GM19239 (cell line): ENCODE measurements around the gene MICB.
A peak's percentile ranks its signal among the peaks of the same experiment; 100 is the strongest.
"Not testable (repeated sequence)": the region's sequence is repeated elsewhere in the genome, so short reads cannot be mapped to it uniquely, and the experiment has no call there.

Experiments used
- DNase-seq: peaks from one replicate; pipeline ENCODE4 v3.0.0; 2011; ENCODE audit warnings: low spot score; ENCODE audit not compliant: insufficient read length
- FAIRE-seq: peaks from 2 replicates; lab custom pipeline; 2011; peaks lifted over from hg19 to GRCh38; lab: Jason Lieb, UNC

The MICB gene

DNA sequence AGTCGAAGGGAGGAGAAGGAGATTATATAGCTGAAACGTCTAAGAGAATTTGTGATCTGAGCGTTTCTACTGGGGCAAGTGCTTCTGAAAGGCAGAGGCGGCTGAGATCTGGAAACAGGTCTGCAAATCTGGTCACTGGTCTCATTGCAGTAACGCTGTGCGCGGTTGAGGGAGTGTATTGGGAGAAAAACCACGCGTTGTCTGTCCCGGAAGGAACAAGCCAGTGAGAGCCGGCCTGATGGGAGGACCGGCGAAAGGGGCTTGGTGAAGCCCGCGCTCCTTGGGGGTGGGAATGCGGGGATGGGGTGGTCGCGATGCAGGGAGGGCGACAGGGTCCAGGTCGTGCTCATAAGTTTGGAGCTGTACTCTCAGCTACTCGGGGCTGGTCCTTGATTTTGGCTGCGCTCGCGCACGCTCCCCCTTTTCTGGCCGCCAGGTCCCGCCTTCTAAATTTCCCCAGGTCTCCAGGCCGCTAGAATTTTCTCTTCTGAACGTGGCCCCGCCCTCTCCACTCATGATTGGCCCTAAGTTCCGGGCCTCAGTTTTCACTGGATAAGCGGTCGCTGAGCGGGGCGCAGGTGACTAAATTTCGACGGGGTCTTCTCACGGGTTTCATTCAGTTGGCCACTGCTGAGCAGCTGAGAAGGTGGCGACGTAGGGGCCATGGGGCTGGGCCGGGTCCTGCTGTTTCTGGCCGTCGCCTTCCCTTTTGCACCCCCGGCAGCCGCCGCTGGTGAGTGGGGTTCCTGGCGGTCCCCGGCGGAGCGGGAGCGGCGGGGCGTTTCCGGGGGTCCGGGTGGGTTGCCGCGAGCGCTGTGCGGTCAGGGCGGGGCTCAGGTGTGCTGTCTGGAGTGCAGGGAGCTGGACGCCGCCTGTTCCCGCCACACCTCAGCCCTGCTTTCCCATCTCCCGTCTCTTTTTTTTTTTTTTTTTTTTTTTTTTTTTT lies at the start of gene MICB:
MICB (plus strand) TSS at position 615 of the 946 bp plus-strand sequence; CDS start at position 664, 49 bp downstream.
- DNase-seq (peak; percentile 66), FAIRE-seq (peak; percentile 83)

DNA sequence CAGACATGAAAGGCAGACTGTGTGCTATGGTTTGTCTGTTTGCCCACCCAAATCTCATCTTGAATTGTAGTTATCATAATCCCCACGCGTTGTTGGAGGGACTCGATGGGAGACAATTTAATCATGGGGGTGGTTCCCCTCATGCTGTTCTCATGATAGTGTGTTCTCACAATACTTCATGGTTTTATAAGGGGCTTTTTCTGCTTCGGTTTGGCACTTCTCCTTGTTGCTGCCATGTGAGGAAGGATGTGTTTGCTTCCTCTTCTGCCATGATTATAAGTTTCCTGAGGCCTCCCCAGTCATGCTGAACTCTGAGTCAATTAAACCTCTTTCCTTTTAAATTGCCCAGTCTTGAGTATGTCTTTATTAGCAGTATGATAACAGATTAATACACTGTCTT lies 47.2 kb upstream of the MICB start:
- FAIRE-seq: peak; percentile 23

DNA sequence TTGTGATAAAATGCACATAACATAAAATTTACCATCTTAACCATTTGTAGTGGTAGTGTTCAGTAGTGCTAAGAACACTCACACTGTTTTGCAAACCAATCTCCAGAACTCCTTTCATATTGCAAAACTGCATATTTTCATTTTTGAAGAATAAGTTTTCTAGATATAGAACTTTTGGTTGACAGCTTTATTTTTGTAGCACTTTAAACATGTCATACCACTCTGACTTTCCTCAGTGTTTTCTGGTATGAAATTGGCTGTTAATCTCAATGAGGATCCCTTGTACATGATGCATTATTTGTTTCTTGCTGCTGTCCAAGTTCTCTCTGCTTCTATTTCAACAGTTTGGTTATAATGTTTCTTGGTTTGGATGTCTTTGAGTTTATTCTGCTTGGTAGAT lies 45.1 kb upstream of the MICB start:
- DNase-seq (no peak), FAIRE-seq (no peak)

More for the DNA sequence above, 47.2 kb upstream of the MICB start:
- DNase-seq: no peak

DNA sequence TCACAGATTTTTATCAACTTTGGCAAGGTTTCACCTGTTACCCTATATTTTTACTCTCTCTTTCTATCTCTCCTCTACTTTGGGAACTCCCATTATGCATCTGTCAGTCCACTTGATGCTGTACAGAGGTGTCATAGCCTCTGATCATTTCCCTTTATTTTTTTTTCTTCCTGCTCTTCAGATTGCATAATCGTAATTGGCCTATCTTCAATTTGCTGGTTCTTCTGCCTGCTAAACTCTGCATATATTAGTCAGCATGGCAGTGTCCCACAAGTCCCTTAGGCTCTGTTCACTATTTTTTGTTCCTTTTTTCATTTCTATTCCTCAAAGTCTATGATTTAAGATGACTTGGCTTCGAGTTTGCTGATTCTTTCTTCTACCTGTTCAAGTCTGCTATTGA lies 44.7 kb upstream of the MICB start:
- FAIRE-seq (no peak), DNase-seq (no peak)

DNA sequence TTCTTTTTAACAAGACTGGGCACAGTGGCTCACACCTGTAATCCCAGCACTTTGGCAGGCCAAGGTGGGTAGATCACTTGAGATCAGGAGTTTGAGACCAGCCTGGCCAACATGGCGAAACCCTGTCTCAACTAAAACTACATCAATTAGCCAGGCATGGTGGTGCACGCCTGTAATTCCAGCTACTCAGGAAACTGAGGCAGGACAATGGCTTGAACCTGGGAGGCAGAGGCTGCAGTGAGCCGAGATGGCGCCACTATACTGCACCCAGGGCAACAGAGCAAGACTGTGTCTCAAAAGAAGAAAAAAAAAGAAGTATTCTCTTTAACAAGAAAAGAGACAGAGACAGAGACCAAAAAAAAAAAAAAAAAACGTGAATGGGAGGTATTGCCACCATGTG lies 38.1 kb upstream of the MICB start:
- not testable (repeated sequence) for FAIRE-seq

DNA sequence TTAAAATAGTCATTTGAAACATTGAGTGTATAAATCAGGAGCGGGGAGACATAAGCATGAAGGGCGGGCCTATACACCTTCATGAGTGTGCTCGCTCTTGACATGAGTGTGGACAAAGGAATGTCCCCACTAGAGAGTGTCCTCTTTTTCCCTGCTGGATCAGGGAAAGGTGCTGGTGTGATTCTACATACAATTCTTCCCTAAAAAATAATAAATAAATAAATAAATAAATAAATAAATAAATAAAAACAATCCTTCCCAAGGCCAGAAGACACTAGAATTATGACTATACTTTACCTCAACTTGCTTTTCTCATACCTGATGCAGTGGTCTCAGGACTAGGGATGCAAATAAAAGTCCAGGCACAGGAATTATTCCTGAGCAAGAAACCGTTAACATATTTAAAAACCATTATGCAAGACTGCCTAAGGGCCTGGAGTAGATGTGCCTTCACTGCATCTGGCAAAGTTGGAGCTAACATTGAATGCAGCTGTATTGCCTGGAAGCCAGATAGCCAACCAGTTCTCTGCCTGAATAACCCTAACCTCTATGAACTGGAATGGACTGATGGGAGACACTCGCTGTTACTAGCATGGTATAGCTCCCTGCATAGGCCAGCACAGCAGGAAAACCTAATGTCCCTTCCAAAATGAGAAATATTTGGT lies 37.5 kb upstream of the MICB start:
- DNase-seq (no peak), FAIRE-seq (no peak)

More for the DNA sequence above, 38.1 kb upstream of the MICB start:
- not testable (repeated sequence) for DNase-seq

DNA sequence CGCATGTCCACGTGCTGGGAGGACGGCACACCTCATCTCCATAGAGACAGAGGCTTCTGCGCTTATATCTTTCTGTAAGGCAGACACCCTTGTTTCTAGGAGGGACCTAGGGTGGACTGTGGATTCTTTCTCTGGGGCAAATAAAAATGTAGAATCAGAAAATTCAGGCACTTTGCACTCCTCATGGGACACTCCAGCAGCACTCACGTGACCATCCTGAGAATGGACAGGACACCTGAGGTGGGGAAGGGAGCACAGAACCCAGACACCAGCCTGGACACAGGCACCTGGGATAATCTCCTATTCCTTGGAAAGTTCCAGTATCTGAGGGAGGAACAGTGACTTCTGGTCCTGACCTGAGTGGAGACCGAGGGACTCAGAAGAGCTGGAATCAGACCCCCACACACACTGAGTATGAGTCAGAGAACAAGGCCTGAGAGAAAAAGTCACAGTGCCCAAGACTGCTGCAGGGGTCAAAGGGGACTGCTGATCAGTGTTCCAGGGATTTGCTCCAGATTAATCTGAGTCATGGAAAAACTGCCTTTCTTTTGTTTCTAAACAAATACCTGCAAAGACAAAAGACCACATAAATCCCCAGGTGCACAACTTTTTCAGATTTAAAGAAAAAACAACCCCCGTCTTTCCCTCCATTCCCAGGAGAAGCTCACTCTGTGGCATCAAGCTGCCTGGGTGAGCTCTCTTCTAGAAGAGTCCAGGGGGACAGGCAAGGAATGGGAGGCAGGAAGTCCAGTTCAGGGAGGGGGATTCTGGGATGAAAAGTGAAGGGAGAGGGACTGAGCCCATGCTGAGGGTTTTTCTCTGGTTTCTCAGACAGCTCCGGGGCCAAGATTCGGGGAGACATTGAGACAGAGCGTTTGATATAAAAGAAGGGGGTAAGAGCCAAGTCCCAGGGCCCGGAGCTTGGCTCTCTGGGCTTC lies 35.6 kb upstream of the MICB start:
- FAIRE-seq (no peak), DNase-seq (no peak)

DNA sequence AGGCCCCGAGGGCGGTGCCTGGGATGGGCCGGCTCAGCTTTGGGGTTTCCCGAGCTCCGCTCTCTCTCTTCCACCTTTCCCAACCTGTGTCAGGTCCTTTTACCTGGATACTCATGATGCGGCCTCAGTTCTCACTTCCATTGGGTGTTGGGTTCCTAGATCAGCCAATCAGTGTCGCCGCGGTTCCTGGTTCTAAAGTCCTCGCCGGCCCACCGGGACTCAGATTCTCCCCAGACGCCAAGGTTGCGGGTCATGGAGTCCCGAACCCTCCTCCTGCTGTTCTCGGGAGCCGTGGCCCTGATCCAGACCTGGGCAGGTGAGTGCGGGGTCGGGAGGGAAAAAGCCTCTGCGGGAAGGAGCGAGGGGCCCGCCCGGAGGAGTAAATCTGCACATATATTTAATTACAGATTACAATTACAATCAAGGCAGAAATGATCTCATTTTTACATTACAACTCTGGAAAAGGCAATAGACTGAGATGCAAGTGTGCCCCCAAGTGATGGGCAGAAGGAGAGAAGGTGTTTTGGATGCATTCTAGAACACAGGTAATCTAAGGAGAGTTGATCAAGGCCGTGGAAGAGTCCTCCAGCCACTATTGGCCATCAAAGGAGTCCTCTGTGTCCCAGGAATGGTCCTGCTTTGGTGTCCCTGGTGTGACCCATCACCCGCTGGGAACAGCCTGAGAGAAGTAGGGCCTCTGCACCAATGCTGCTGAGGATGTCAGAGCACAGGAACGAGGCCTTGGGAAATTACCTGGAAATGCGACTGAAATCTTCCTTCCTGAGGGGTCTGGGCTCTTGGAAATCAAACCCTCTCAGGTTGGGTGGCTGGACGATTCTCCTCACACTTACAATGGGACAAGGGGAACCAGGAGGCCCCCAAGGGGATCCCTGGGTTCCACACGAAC lies 34.7 kb upstream of the MICB start:
- peak; percentile 94 for FAIRE-seq
- DNase-seq: peak; percentile 82

DNA sequence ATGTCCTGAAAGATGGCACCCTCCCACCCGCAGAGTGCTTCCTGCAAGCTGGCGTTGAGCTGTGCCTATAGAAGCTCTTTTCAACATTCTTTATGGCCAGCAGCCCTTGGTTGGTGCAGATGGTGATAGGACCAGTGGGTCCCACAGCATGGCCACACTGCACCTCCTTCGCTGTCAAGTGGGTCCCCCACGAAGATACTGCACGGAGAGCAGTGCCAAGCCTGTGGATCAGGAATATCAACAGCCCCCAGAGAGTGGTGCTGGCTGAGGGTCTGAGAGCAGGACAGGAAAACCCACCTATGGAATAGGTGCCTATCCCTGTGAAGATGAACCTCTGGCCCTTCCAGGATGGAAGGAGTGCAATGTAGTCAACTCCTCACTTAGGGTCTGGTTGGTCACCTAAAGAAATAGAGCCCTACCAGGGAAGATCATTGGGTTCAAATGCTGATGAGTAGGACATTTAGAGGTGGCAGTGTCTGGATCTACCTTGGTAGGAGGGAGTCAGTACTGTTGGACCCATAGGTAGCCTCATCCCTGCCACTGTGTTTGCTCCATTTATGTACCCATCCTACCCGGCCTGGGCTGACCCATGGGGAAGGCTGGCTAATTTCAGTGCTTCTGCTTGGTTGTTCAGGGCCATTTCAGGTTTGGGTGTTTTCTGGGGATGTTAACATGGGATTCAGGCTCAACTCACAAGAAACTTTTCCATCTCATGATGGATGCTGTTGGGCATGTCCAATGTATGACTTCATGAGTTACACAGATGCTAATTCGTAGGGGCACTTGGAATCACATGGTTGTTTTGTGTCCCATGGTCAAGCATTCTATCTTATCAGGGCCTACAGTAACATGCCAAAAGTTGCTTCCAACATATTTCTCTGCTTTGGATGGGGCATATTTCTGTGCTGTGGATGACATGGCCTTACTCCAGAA lies 33.4 kb upstream of the MICB start:
- FAIRE-seq (no peak), DNase-seq (no peak)

DNA sequence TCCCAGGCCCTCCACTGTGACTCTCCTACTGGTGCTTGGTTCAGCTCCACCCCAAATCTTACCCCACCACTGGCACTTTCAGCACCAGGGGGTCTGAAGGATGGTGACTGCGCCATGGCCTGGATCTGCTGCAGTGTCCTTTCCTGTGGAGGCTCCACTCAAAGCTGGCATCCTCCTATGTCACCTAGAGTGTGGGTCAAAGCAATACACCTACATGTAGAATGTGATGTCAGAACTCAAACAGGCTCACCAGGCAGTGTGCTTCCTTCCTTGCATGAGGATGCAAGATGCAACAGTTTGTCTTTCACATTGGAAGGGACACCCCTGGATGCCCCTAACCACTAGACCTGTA lies 32.8 kb upstream of the MICB start:
- DNase-seq (no peak), FAIRE-seq (no peak)

DNA sequence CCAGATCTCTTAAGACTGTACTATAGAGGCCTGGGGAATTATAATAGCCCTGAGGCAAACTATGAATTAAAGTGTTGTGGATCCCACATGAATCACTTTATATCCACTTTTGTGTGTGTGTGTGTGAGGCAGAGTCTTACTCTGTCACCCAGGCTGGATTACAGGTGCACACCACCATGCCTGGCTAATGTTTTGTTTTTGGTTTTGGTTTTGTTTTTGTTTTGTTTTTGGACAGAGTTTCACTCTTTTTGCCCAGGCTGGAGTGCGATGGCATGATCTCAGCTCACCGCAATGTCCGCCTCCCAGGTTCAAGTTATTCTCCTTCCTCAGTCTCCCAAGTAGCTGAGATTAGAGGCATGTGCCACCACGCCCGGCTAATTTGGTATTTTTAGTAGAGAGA lies 32.2 kb upstream of the MICB start:
- FAIRE-seq (no peak), DNase-seq (no peak)

DNA sequence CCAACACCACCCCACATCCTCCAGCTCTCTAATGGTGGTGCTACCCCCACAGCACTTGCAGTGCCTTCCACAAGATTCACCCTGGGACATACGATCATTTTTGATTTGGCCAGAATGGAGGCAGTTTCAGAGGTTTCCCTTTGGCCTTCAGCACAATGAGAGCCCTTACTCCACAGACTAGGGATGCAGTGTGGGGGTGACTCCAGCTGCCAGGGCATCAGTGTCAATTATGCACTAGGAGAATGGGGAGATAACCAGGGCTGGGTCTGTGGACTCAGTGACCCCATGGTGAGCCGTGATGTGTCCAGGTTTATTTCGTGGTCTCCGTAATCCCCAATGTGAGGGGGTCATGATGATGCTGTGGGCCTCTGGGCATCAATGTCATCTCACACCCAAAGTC lies 31.5 kb upstream of the MICB start:
- no peak for DNase-seq
- FAIRE-seq: no peak

DNA sequence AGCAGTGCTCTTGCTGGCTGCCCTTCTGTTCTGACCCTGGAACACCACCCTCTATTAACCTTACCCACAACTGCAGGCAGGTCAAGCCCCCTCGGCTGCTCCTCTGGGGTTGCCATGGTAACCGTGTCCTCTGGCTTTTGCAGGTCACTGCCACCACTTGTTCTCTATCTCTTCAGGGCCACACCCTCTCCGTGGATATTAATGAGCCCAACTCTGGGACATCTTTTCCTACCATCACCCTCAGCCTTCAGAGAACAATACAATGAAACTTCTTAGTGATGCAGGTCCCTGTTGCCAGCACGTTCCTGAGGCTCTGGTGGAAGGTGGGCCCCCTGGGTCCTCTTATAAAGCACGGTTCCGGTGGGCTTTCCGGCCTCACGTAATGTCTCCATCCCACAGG lies 30.8 kb upstream of the MICB start:
- DNase-seq (no peak), FAIRE-seq (no peak)

DNA sequence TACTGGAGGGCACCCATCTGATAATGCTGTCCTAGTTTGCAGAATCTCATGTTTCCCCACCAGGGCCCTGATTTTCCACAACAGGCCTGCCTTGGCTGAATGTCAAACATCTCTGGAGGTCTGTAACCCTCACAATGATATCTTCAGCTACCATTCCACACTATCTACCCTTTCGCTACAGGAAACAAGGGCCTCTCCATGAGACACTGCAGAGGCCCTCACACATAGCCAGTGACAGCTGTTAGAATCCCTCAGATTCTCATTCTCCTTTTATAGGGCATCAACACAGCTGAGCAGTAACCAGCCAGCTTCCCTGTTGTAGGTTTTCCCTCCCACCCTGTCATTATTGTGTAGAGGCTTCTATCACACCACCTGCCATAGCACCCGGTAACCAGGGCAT lies 29.6 kb upstream of the MICB start:
- no peak for DNase-seq
- FAIRE-seq: no peak

DNA sequence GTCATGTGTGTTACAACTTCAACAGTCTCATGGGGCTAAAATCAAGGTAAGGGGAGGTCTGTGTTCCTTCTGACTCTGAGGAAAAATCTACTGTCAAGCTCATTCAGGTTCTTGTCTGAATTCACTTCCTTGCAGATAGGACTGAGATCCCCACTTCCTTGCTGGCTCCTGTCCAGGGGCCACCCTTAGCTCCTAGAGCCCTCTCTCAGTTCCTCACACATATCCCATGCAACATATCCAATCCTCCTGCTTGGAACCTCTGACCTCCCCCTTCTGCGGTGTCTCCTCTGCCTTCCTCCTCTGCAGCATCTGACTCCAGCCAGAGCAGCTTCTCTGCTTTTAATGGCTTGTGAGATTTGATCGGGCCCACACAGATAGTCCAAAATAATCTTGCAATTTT lies 27.1 kb upstream of the MICB start:
- DNase-seq (no peak), FAIRE-seq (no peak)

DNA sequence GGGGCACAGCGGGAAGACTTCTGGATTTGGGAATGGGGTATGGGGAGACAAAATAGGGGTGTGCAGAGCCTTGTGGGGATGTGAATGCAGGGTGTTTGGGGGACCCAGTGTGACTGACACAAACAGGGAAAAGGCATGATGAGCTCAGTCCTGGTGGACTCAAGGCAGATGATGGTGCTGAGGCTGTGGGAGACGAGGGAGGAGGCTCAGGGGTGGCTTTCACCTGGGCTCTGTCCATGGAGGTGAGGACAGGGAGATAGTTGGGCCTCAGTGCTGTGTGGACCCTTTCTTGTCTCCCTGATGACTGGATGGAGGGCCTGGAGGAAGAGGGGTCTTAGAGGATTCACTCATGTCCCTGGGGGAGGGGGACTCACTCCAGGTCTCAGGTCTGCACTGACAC lies 26.2 kb upstream of the MICB start:
- no peak for DNase-seq
- no peak for FAIRE-seq

DNA sequence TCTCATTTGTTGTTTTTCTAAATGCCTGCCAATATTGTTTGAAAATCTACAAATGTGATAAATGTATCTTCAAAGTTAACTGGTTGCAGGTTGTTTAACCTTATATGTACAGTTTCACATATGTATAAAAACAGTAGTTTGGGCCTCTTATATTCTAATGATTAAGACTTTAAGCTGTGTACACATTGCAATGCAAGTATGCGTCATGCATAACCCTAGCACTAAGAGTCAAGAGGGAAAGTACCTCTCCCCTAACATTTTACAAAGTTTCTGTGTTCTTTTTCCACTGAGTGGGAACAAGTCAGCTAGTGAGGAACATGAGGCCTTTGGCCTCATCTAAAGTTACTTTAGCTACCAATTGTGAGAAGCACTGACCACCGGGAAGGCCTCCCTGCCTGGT lies 25.7 kb upstream of the MICB start:
- DNase-seq (no peak), FAIRE-seq (no peak)

DNA sequence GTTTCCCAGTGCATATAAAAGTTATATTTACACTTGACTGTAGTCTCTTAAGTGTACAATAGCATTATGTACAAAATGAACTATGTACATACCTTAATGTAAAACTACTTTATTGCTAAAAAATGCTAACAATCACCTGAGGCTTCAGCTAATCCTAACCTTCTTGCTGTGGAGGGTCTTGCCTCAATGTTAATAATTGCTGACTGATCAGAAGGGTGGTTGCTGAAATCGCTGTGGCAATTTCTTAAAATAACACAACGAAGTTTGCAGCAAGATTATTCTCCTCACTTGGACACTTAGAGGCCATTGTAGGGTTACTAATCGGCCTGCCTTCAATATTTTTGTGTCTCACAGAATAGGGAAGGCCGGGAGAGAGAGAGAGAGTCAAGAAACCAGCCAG lies 24.7 kb upstream of the MICB start:
- FAIRE-seq (no peak), DNase-seq (no peak)
